ENCODE results near the gene TJP2.
A peak's percentile ranks its signal among the peaks of the same experiment; 100 is the strongest.

The TJP2 gene

GRCh38 chr9:69173497-69173890, 583 bp upstream of the TJP2 start:
- TF ChIP-seq, protein P1, sequence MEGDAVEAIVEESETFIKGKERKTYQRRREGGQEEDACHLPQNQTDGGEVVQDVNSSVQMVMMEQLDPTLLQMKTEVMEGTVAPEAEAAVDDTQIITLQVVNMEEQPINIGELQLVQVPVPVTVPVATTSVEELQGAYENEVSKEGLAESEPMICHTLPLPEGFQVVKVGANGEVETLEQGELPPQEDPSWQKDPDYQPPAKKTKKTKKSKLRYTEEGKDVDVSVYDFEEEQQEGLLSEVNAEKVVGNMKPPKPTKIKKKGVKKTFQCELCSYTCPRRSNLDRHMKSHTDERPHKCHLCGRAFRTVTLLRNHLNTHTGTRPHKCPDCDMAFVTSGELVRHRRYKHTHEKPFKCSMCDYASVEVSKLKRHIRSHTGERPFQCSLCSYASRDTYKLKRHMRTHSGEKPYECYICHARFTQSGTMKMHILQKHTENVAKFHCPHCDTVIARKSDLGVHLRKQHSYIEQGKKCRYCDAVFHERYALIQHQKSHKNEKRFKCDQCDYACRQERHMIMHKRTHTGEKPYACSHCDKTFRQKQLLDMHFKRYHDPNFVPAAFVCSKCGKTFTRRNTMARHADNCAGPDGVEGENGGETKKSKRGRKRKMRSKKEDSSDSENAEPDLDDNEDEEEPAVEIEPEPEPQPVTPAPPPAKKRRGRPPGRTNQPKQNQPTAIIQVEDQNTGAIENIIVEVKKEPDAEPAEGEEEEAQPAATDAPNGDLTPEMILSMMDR (conservative IDR thresholded peaks at IDR 0.05; ENCODE audit: low read depth, low read length): no peak
- DNase-seq (ENCODE audit: low read depth): no peak
- H3K4me3 ChIP-seq (ENCODE audit: low read length): peak overlapping the region; percentile 68

DNA sequence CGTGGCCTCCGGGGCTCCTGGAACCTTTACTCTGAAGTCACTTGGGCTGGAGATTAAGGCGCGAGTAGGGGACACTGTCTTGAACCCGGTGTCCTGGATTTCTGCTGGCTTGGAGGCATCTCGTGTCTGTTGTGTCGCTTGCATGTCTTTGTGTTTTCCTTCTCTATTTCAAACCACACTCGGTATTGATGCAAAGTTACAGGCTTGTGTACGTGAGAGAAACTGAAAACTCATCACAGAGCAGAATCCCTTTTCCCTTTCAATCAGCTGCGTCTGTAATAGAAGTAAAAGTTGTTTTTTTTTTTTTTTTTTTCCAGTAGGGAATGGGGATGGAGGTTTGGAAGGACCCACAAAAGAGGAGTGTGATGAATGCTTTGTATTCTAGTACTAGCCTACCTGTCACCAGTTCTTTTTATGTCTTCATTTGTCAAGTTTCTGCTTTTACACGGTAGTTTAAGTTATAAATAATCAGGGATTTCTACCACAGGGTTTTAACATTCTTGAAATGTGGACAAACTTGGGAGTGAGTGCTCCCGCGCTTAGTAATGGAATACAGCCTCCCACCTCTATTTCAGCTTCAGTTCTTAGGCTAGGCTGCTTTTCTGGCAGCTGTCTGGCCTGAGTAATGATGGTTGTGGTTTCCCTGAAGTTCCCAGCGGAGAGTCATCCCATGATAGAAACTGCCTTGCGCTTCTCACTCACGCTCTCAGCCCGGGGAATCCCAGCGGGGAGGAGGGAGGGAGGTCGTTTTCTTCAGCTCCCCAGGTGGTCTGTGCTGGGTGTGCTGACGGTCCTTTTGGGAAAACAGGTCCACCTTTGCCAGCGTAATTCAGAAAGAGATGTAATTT, 763 bp downstream of the TJP2 start:
- DNase-seq (ENCODE audit: low read depth): peak; percentile 79
- H3K4me3 ChIP-seq (ENCODE audit: low read length): peak overlapping the region; percentile 68
- TF ChIP-seq, protein P1 (conservative IDR thresholded peaks at IDR 0.05; ENCODE audit: low read depth, low read length): no peak

- TF ChIP-seq, protein P1 (conservative IDR thresholded peaks at IDR 0.05; ENCODE audit: low read depth, low read length): no peak
- DNase-seq (ENCODE audit: low read depth): no peak
- H3K4me3 ChIP-seq (ENCODE audit: low read length): no peak overlapping the region
Measured at GRCh38 chr9:69175486-69175885, 1.4 kb downstream of the TJP2 start.

GRCh38 chr9:69176471-69177171, 2.5 kb downstream of the TJP2 start:
- TF ChIP-seq, protein P1 (conservative IDR thresholded peaks at IDR 0.05; ENCODE audit: low read depth, low read length): no peak
- no peak overlapping the region for H3K4me3 ChIP-seq (ENCODE audit: low read length)
- DNase-seq (ENCODE audit: low read depth): no peak

DNA sequence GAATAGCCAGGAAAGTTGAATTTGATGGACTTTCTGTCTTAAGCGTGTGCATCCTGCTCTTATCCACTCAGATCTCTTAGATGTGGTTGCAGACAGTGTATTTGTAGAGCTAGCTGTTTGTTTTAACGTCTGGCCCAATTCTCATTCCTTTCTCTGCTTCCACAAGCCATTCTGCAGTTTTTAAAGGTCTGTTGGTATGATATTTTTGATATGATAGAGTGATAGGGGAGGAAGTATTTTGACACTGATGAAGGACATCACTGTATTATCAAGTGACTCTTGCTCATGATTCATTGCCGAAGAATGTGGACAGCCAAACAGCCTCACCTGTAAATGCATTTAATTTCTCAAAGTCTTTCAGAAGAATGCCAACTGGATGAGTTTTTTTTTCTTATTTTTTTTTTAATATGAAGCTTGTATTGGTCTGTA, 4.5 kb downstream of the TJP2 start:
- TF ChIP-seq, protein P1 (conservative IDR thresholded peaks at IDR 0.05; ENCODE audit: low read depth, low read length): no peak
- DNase-seq (ENCODE audit: low read depth): no peak
- H3K4me3 ChIP-seq (ENCODE audit: low read length): no peak overlapping the region

DNA sequence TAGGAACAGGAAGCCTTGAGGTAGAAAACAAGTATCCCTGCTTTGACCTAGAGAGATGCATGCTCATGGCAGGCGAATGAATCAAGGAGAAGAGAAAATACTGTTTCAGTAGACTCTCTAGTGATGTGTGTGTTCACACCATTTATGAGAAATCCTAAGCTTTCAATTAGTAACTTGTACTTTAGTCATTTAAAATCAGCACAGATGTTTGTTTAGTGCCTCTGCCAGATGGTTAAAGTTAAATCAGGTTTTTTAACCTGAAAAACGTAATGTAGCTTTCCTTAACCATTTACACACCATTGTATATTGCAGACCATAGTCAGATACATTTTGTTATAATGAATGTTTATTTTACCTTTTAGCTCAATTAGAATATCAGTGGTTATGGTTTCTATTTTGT, 5.0 kb downstream of the TJP2 start:
- TF ChIP-seq, protein P1 (conservative IDR thresholded peaks at IDR 0.05; ENCODE audit: low read depth, low read length): no peak
- no peak overlapping the region for H3K4me3 ChIP-seq (ENCODE audit: low read length)
- DNase-seq (ENCODE audit: low read depth): no peak
